H1 (cell line): ENCODE results near the gene HHAT.

Source experiments
- ATF2 ChIP-seq: IDR thresholded peaks from 2 replicates; pipeline ENCODE4 v1.6.1; 2012; ENCODE audit warnings: low read length, inconsistent platforms
- CTCF ChIP-seq, 3 experiments: IDR thresholded peaks; 1 replicate in 2 of 3; 2 replicates in 1 of 3; pipeline versions ENCODE4 v1.5.1 to v1.6.1; 2011; ENCODE audit warnings: low read length in 3 of 3, mild to moderate bottlenecking in 3 of 3, inconsistent platforms in 2 of 3, low read depth in 1 of 3, moderate library complexity in 1 of 3; ENCODE audit not compliant: insufficient read depth in 1 of 3; ENCODE audit errors: control extremely low read depth in 1 of 3
- EP300 ChIP-seq, 2 experiments: IDR thresholded peaks; 1 replicate in 1 of 2; 2 replicates in 1 of 2; pipeline ENCODE4 v1.6.1; 2011 to 2012; ENCODE audit warnings: low read depth in 2 of 2, low read length in 2 of 2, mild to moderate bottlenecking in 2 of 2, borderline replicate concordance in 1 of 2, inconsistent platforms in 1 of 2, moderate library complexity in 1 of 2
- POLR2A ChIP-seq, 2 experiments: IDR thresholded peaks; 1 replicate in 1 of 2; 2 replicates in 1 of 2; pipeline ENCODE4 v1.6.1; 2011; ENCODE audit warnings: low read depth in 2 of 2, low read length in 2 of 2, mild to moderate bottlenecking in 2 of 2; ENCODE audit errors: control extremely low read depth in 1 of 2
- POLR2AphosphoS5 ChIP-seq: IDR thresholded peaks from 2 replicates; pipeline ENCODE4 v1.6.1; 2011; ENCODE audit warnings: low read depth, low read length
- RAD21 ChIP-seq, 2 experiments: IDR thresholded peaks in 1 of 2; conservative IDR thresholded peaks in 1 of 2; 2 replicates each; pipeline ENCODE4 v1.6.1; 2011; ENCODE audit warnings: low read depth in 2 of 2, low read length in 2 of 2, improper control_type of control experiment in 1 of 2, inconsistent platforms in 1 of 2, mild to moderate bottlenecking in 1 of 2, moderate library complexity in 1 of 2
- TBP ChIP-seq: IDR thresholded peaks from 2 replicates; pipeline ENCODE4 v1.6.1; 2011; ENCODE audit warnings: low read depth, low read length, improper control_type of control experiment
- USF2 ChIP-seq: IDR thresholded peaks from 2 replicates; pipeline ENCODE4 v1.6.1; 2011; ENCODE audit warnings: low read length, improper control_type of control experiment
- YY1 ChIP-seq: IDR thresholded peaks from 2 replicates; pipeline ENCODE4 v1.6.1; 2011; ENCODE audit warnings: low read depth, mild to moderate bottlenecking, low read length

- TF ChIP-seq POLR2AphosphoS5 (no peak), YY1 (no peak), POLR2A (IDR thresholded peaks at IDR 0.05; ENCODE audit: control extremely low read depth in 1 of 2, low read depth in 2 of 2, low read length in 2 of 2) (no peak), CTCF (IDR thresholded peaks at IDR 0.05; ENCODE audit: control extremely low read depth in 1 of 3, insufficient read depth in 1 of 3, low read depth in 1 of 3, low read length in 3 of 3) (no peak), ATF2 (no peak), RAD21 (IDR thresholded peaks at IDR 0.05 in 1 of 2, conservative IDR thresholded peaks at IDR 0.05 in 1 of 2; ENCODE audit: low read depth in 2 of 2, low read length in 2 of 2) (no peak), EP300 (IDR thresholded peaks at IDR 0.05; ENCODE audit: borderline replicate concordance in 1 of 2, low read depth in 2 of 2, low read length in 2 of 2) (no peak), TBP (no peak), USF2 (no peak)
Measured at GRCh38 chr1:210377731-210378333, 49.1 kb downstream of the HHAT start.
